MCF 10A (cell line): Measurements from ENCODE around the gene MVD. TPM values are rescaled to one million over a fixed set of nuclear protein-coding genes. Genes with fewer than 3 reads are reported as not detected.
A peak's percentile ranks its signal among the peaks of the same experiment; 100 is the strongest.

Experiments
- BruUV-seq: library from RNA; stranded (reverse); fragments of 400-500 nt; replicated peaks from 2 replicates; lab custom pipeline; 2021; lab: Mats Ljungman, UMichigan
- CTCF ChIA-PET: fragments of 300-600 bp; sonication (Branson Sonifier 250); formaldehyde crosslinking; extraction: SDS; loops from one replicate; lab custom pipeline; 2021; ENCODE audit warnings: antibody characterized with exemption, inconsistent platforms; lab: Yijun Ruan, JAX
- POLR2A ChIA-PET: fragments of 300-600, 350-650 bp; sonication (Branson Sonifier 250); formaldehyde crosslinking; extraction: SDS; loops from one replicate; lab custom pipeline; 2020; ENCODE audit warnings: antibody characterized with exemption, inconsistent platforms; lab: Yijun Ruan, JAX
- DNase-seq: peaks from one replicate; pipeline ENCODE4 v3.0.0-alpha.2; 2018; ENCODE audit not compliant: unreplicated experiment
- H3K27ac Mint-ChIP-seq: one replicate; pipeline ENCODE4 v1.8.0; 2022; ENCODE audit warnings: mild to moderate bottlenecking, low read depth, mixed read lengths; ENCODE audit not compliant: unreplicated experiment
- H3K27me3 Mint-ChIP-seq: one replicate; pipeline ENCODE4 v1.8.0; 2022; ENCODE audit warnings: mixed read lengths; ENCODE audit not compliant: insufficient read depth, unreplicated experiment
- H3K36me3 Mint-ChIP-seq: one replicate; pipeline ENCODE4 v1.8.0; 2022; ENCODE audit warnings: mild to moderate bottlenecking, moderate library complexity, mixed read lengths; ENCODE audit not compliant: insufficient read depth, unreplicated experiment
- H3K4me1 Mint-ChIP-seq: one replicate; pipeline ENCODE4 v1.8.0; 2022; ENCODE audit warnings: mixed read lengths; ENCODE audit not compliant: insufficient read depth, unreplicated experiment
- H3K4me3 Mint-ChIP-seq: one replicate; pipeline ENCODE4 v1.8.0; 2022; ENCODE audit warnings: mild to moderate bottlenecking, moderate library complexity, mixed read lengths; ENCODE audit not compliant: unreplicated experiment
- H3K9me3 Mint-ChIP-seq: one replicate; pipeline ENCODE4 v1.8.0; 2022; ENCODE audit warnings: mixed read lengths; ENCODE audit not compliant: unreplicated experiment
- CTCF ChIP-seq: fragments of 200-600 bp; IDR thresholded peaks from one replicate; pipeline ENCODE4 v1.8.0; 2022; ENCODE audit warnings: antibody characterized with exemption, mild to moderate bottlenecking; ENCODE audit not compliant: unreplicated experiment
- intact Hi-C: fragments of 100-400 bp; cut with micrococcal nuclease; formaldehyde crosslinking; loops from 2 replicates; pipeline ENCODE4 v1.14.1; 2022
- total RNA-seq: library from RNA; stranded (reverse); gene quantifications from 2 replicates; pipeline ENCODE4 v1.2.3, GENCODE V29; 2022

Gene MVD
- total RNA-seq, 1 experiment from 2014 or later, result 32.4 TPM

- TF ChIP-seq CTCF, result no peak
- Mint-ChIP-seq H3K4me1 (peaks cover 4% of the 10 kb centered on the region), H3K36me3 (peaks cover 48% of the 10 kb centered on the region), H3K9me3 (no peaks in the 10 kb centered on the region), H3K27ac (no peak overlapping the region), H3K27me3 (no peaks in the 10 kb centered on the region), H3K4me3 (no peak overlapping the region)
- ChIA-PET CTCF (no interaction called here), POLR2A (no interaction called here)
- no TSS peak for BruUV-seq
- DNase-seq, result no peak
- intact Hi-C loops, result no loop called here
These were observed 32.5 kb downstream of the MVD start for GRCh38 chr16:88630433-88630832.

DNA sequence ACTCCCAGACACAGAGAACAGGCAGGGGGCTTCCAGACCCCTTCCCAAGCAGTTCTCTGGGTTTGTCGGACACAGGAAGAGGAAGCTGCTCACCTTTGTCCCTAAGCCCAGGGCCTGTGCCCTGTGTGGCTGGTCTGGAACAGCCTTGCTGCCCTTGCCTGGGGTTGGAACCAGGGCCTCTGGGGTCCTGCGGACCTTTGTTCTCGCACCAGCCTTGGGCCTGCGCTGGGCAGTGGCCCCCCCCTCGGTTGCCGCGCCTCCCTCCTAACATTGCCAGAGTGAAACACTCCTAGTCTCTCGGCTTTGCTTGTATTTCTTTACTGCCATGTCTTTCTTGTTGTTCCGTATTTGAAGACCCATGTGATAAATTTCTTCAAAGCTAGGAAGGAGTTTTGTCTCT lies 33.1 kb downstream of the MVD start:
- Mint-ChIP-seq H3K9me3 (no peaks in the 10 kb centered on the region), H3K27ac (no peak overlapping the region), H3K4me3 (no peak overlapping the region), H3K36me3 (peaks cover 53% of the 10 kb centered on the region), H3K4me1 (no peaks in the 10 kb centered on the region), H3K27me3 (no peaks in the 10 kb centered on the region)
- no peak for TF ChIP-seq CTCF
- intact Hi-C loops, result no loop called here
- POLR2A ChIA-PET, result no interaction called here
- CTCF ChIA-PET, result interaction anchor here (0.6 kb wide), 1 partner anchor 22 kb away, joined by 3 read pairs; no protein-coding TSS in a partner anchor
- no peak for DNase-seq
- BruUV-seq, result no TSS peak

- Mint-ChIP-seq H3K36me3 (peaks cover 53% of the 10 kb centered on the region), H3K27ac (no peak overlapping the region), H3K27me3 (no peaks in the 10 kb centered on the region), H3K4me1 (no peaks in the 10 kb centered on the region), H3K4me3 (no peak overlapping the region), H3K9me3 (no peaks in the 10 kb centered on the region)
- ChIA-PET CTCF (no interaction called here), POLR2A (interaction anchor here (0.6 kb wide), 1 partner anchor 39 kb away, joined by 3 read pairs; no protein-coding TSS in a partner anchor)
- no peak for DNase-seq
- intact Hi-C loops, result no loop called here
- TF ChIP-seq CTCF, result peak; percentile 23
- no TSS peak for BruUV-seq
These were observed 34.3 kb downstream of the MVD start for GRCh38 chr16:88628512-88628974.

- BruUV-seq, result no TSS peak
- POLR2A ChIA-PET, result no interaction called here
- Mint-ChIP-seq H3K4me1 (no peaks in the 10 kb centered on the region), H3K27me3 (no peaks in the 10 kb centered on the region), H3K4me3 (no peak overlapping the region), H3K36me3 (peaks cover 55% of the 10 kb centered on the region), H3K9me3 (no peaks in the 10 kb centered on the region), H3K27ac (no peak overlapping the region)
- TF ChIP-seq CTCF, result no peak
- no peak for DNase-seq
- intact Hi-C loops, result no loop called here
- CTCF ChIA-PET, result no interaction called here
These were observed 35.1 kb downstream of the MVD start for GRCh38 chr16:88627531-88628411.
